Inflammatory macrophage treated with lipopolysaccharide for 4 hours (primary cell): Measurements from ENCODE around the gene ANKRD24.
"Not testable (repeated sequence)": the region's sequence is repeated elsewhere in the genome, so short reads cannot be mapped to it uniquely, and the experiment has no call there.

Experiments
- DNase-seq: peaks from one replicate; pipeline ENCODE4 v3.0.0-alpha.2; 2020

Gene ANKRD24

GRCh38 chr19:4182084-4182810 is at the start of gene ANKRD24, which contains the start of gene SIRT6:
Gene ANKRD24, plus strand, starts transcription at chr19:4182689. Its CDS starts 3,737 bp downstream, at chr19:4186426.
Gene SIRT6, minus strand, starts transcription at chr19:4182563. Its CDS starts 24 bp downstream, at chr19:4182539.
- DNase-seq = peak; percentile 98

- no peak for DNase-seq
Observed at GRCh38 chr19:4134351-4134750, 48.1 kb upstream of the ANKRD24 start.

- peak; percentile 72 for DNase-seq
Observed at GRCh38 chr19:4135386-4135785, 47.1 kb upstream of the ANKRD24 start.

- no peak for DNase-seq
Observed at GRCh38 chr19:4136680-4137088, 45.8 kb upstream of the ANKRD24 start.

- DNase-seq = no peak
Observed at GRCh38 chr19:4138445-4138844, 44.0 kb upstream of the ANKRD24 start.

- peak; percentile 73 for DNase-seq
Observed at GRCh38 chr19:4139614-4140236, 42.8 kb upstream of the ANKRD24 start.

- peak; percentile 73 for DNase-seq
Observed at GRCh38 chr19:4140237-4140711, 42.2 kb upstream of the ANKRD24 start.

- DNase-seq = not testable (repeated sequence)
Observed at GRCh38 chr19:4142916-4143315, 39.6 kb upstream of the ANKRD24 start.

GRCh38 chr19:4144666-4145249 is 37.7 kb upstream of the ANKRD24 start:
- peak; percentile 65 for DNase-seq

GRCh38 chr19:4149518-4150288 is 32.8 kb upstream of the ANKRD24 start:
- DNase-seq = no peak

- no peak for DNase-seq
Observed at GRCh38 chr19:4151623-4152022, 30.9 kb upstream of the ANKRD24 start.

- no peak for DNase-seq
Observed at GRCh38 chr19:4152241-4152998, 30.1 kb upstream of the ANKRD24 start.

GRCh38 chr19:4154571-4155312 is 27.7 kb upstream of the ANKRD24 start:
- DNase-seq = no peak

- DNase-seq = no peak
Observed at GRCh38 chr19:4157164-4157563, 25.3 kb upstream of the ANKRD24 start.

- not testable (repeated sequence) for DNase-seq
Observed at GRCh38 chr19:4157971-4158370, 24.5 kb upstream of the ANKRD24 start.

- no peak for DNase-seq
Observed at GRCh38 chr19:4161415-4162077, 20.9 kb upstream of the ANKRD24 start.

GRCh38 chr19:4164262-4164661 is 18.2 kb upstream of the ANKRD24 start:
- no peak for DNase-seq

GRCh38 chr19:4171676-4172075 is 10.8 kb upstream of the ANKRD24 start:
- DNase-seq = no peak

- peak; percentile 18 for DNase-seq
Observed at GRCh38 chr19:4172861-4173473, 9.5 kb upstream of the ANKRD24 start.

- no peak for DNase-seq
Observed at GRCh38 chr19:4173479-4174212, 8.8 kb upstream of the ANKRD24 start.
